ENCODE measurements around the gene MAPK1IP1L.

DNA sequence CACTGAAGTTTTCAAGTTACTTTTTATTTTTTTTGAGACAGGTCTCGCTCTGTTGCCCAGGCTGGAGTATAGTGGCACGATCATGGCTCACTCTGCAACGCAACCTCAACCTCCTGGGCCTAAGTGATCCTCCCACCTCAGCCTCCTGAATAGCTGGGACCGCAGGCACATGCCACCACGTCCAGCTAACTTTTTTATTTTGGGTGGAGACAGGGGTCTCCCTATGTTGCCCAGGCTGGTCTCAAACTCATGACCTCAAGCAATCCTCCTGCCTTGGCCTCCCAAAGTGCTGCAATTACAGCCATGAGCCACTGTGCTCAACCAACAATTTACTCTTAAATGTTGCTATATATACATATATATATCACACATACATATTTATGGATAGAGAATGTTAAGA is 50.3 kb downstream of the MAPK1IP1L start:
- TF ChIP-seq, protein P1, sequence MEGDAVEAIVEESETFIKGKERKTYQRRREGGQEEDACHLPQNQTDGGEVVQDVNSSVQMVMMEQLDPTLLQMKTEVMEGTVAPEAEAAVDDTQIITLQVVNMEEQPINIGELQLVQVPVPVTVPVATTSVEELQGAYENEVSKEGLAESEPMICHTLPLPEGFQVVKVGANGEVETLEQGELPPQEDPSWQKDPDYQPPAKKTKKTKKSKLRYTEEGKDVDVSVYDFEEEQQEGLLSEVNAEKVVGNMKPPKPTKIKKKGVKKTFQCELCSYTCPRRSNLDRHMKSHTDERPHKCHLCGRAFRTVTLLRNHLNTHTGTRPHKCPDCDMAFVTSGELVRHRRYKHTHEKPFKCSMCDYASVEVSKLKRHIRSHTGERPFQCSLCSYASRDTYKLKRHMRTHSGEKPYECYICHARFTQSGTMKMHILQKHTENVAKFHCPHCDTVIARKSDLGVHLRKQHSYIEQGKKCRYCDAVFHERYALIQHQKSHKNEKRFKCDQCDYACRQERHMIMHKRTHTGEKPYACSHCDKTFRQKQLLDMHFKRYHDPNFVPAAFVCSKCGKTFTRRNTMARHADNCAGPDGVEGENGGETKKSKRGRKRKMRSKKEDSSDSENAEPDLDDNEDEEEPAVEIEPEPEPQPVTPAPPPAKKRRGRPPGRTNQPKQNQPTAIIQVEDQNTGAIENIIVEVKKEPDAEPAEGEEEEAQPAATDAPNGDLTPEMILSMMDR (IDR thresholded peaks at IDR 0.05) = no peak
- TF ChIP-seq POLR2A (IDR thresholded peaks at IDR 0.05) = no peak
- TF ChIP-seq EP300 (IDR thresholded peaks at IDR 0.05) = no peak
